Measurements from ENCODE around the gene LRMDA. TPM values are rescaled to one million over a fixed set of nuclear protein-coding genes. Genes with fewer than 3 reads are reported as not detected.

LRMDA gene
- total RNA-seq, 1 donor from 2014 or later, result 2.1 TPM

DNA sequence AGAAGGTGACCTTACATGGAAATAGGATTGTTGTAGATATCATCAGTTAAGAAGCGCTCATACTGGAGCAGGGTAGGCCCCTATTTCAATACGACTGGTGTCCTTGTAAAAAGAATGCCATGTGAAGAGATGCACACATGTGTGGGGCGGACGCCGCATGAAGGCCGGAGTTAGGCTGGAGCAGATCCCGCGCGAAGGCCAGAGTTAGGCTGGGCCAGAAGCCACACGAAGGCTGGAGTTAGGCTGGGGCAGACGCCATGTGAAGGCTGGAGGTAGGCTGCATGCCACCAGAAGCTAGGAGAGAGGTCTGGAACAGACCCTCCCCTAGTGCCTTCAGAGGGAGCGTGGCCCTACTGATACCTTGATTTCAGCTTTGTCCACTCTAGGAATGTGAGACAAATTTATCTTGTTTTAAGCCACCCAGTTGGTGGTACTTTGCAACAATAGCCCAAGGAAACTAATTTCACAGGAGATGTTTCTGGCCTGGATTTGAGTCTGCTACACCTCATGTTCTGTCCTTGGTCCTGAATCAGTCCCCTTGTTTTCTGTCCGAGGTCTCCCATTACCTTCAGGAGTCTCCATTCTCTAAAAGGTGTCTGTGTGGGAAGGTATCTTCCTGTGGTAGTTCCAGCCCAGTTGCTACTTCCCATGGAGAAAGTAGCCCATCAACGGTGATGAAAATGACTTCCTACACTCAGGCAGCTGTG is 585.8 kb downstream of the LRMDA start:
- H3K27ac Mint-ChIP-seq (ENCODE audit: unreplicated experiment), result no peak overlapping the region
- no peaks in the 10 kb centered on the region for H3K4me1 Mint-ChIP-seq (ENCODE audit: low read depth, unreplicated experiment)
- H3K27me3 Mint-ChIP-seq (ENCODE audit: unreplicated experiment), result no peaks in the 10 kb centered on the region
- H3K4me3 Mint-ChIP-seq (ENCODE audit: unreplicated experiment), result no peak overlapping the region
- TF ChIP-seq, protein P1, sequence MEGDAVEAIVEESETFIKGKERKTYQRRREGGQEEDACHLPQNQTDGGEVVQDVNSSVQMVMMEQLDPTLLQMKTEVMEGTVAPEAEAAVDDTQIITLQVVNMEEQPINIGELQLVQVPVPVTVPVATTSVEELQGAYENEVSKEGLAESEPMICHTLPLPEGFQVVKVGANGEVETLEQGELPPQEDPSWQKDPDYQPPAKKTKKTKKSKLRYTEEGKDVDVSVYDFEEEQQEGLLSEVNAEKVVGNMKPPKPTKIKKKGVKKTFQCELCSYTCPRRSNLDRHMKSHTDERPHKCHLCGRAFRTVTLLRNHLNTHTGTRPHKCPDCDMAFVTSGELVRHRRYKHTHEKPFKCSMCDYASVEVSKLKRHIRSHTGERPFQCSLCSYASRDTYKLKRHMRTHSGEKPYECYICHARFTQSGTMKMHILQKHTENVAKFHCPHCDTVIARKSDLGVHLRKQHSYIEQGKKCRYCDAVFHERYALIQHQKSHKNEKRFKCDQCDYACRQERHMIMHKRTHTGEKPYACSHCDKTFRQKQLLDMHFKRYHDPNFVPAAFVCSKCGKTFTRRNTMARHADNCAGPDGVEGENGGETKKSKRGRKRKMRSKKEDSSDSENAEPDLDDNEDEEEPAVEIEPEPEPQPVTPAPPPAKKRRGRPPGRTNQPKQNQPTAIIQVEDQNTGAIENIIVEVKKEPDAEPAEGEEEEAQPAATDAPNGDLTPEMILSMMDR (IDR thresholded peaks at IDR 0.05; ENCODE audit: partially characterized antibody, unreplicated experiment), result no peak
- peaks cover 1% of the 10 kb centered on the region for H3K9me3 Mint-ChIP-seq (ENCODE audit: unreplicated experiment)
- H3K36me3 Mint-ChIP-seq (ENCODE audit: unreplicated experiment), result no peaks in the 10 kb centered on the region
- no peak for DNase-seq

DNA sequence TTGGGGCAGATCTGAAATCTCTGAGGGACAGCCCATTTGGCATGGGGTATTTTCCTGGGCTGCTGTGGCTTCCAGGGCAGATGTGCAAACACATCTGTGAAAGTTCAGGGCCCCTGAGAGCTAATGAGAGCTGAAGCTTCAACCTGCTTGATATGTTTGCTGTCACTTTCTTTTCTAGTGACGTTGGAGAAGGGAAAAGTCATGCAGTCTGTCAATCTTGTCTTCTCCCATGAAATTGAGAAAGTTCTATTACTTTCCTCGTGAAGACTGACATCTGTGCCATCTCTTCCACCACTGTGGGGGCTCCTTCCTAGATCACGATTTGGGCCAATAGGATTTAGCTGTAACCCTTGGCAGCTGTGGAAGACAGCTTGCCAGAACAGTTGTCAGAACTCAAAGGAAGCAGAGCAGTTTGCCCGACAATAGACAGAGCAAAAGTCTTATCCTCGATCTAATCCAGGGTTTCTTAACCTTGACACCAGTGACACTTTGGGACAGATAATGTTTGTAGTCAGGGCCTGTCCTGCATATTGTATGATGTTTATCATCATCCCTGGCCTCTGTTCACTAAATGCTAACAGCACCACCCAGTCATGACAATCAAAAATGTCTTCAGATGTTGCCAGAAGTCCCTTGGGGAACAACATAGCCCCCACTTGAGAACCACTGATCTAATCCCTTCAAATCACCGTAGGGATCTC is 586.5 kb downstream of the LRMDA start:
- no peaks in the 10 kb centered on the region for H3K36me3 Mint-ChIP-seq (ENCODE audit: unreplicated experiment)
- H3K9me3 Mint-ChIP-seq (ENCODE audit: unreplicated experiment), result no peaks in the 10 kb centered on the region
- no peak overlapping the region for H3K4me3 Mint-ChIP-seq (ENCODE audit: unreplicated experiment)
- H3K27me3 Mint-ChIP-seq (ENCODE audit: unreplicated experiment), result no peaks in the 10 kb centered on the region
- TF ChIP-seq, protein P1 (IDR thresholded peaks at IDR 0.05; ENCODE audit: partially characterized antibody, unreplicated experiment), result no peak
- no peak overlapping the region for H3K27ac Mint-ChIP-seq (ENCODE audit: unreplicated experiment)
- H3K4me1 Mint-ChIP-seq (ENCODE audit: low read depth, unreplicated experiment), result no peaks in the 10 kb centered on the region
- DNase-seq, result no peak

DNA sequence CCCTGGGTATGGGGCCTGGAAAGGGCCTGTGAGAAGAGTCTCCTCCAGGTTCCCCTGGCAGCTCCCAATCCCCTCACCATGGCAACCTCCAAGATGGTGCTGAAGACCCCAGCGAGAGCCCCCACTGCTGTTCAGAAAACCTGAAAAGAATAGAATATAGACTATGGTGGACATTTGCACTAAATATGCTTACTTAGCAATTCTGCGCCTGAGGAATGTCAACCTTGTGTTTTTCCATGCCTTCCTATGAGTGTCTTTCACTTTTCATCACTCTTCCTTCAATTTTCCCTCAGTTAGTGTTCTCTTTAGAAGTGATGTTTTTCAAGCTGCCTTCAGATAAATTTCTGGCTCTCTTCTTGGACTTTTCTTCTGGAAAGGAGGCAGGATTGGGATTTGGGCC is 589.2 kb downstream of the LRMDA start:
- Mint-ChIP-seq H3K27ac (ENCODE audit: unreplicated experiment) (no peak overlapping the region), H3K9me3 (ENCODE audit: unreplicated experiment) (no peaks in the 10 kb centered on the region), H3K4me3 (ENCODE audit: unreplicated experiment) (no peak overlapping the region), H3K36me3 (ENCODE audit: unreplicated experiment) (no peaks in the 10 kb centered on the region), H3K27me3 (ENCODE audit: unreplicated experiment) (no peaks in the 10 kb centered on the region), H3K4me1 (ENCODE audit: low read depth, unreplicated experiment) (no peaks in the 10 kb centered on the region)
- DNase-seq, result no peak
- TF ChIP-seq, protein P1 (IDR thresholded peaks at IDR 0.05; ENCODE audit: partially characterized antibody, unreplicated experiment), result no peak

DNA sequence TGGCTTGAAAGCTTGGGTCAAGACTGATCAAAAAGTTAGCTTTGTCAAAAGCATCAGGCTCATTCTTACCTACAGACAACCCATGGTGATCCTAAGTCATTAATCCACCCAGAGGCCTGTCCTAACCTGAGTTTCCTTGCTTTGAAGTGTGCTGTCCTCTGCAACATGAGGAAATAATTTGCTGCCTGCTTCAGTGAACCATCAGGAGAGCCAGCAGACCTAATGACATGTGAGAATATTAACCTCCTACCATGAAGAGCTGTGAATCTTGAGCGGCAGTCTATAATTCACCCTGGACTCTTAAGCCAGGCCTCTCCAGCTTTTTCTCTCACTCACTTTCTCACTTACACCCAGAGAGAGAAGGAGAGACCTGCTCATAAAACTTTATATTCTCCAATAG is 590.0 kb downstream of the LRMDA start:
- Mint-ChIP-seq H3K27ac (ENCODE audit: unreplicated experiment) (no peak overlapping the region), H3K4me1 (ENCODE audit: low read depth, unreplicated experiment) (no peaks in the 10 kb centered on the region), H3K9me3 (ENCODE audit: unreplicated experiment) (no peaks in the 10 kb centered on the region), H3K27me3 (ENCODE audit: unreplicated experiment) (no peaks in the 10 kb centered on the region), H3K36me3 (ENCODE audit: unreplicated experiment) (no peaks in the 10 kb centered on the region), H3K4me3 (ENCODE audit: unreplicated experiment) (no peak overlapping the region)
- TF ChIP-seq, protein P1 (IDR thresholded peaks at IDR 0.05; ENCODE audit: partially characterized antibody, unreplicated experiment), result no peak
- no peak for DNase-seq

DNA sequence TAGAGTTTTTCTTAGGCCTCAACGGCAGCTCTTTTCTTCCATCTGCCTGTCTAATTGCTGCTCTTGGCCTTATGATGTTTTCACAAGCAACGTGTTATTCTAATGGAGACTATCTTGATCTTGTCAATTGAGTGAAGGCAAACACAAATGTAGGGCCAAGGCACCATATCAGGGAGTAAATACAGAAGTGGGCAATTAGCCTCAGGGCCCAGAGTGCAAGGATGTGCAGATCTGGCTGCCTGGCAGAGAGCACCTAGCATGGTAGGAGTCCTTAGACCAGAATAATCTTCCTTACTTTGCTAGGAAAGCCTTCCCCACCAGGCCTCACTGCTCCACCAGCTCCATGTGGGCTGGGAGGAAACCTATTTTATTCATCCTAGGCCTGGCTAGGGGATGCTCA is 590.9 kb downstream of the LRMDA start:
- Mint-ChIP-seq H3K27ac (ENCODE audit: unreplicated experiment) (no peak overlapping the region), H3K36me3 (ENCODE audit: unreplicated experiment) (no peaks in the 10 kb centered on the region), H3K4me3 (ENCODE audit: unreplicated experiment) (no peak overlapping the region), H3K27me3 (ENCODE audit: unreplicated experiment) (no peaks in the 10 kb centered on the region), H3K4me1 (ENCODE audit: low read depth, unreplicated experiment) (no peaks in the 10 kb centered on the region), H3K9me3 (ENCODE audit: unreplicated experiment) (no peaks in the 10 kb centered on the region)
- no peak for DNase-seq
- TF ChIP-seq, protein P1 (IDR thresholded peaks at IDR 0.05; ENCODE audit: partially characterized antibody, unreplicated experiment), result no peak
